Fibroblast of lung (primary cell): Measurements from ENCODE around the gene CD82. TPM values are rescaled to one million over a fixed set of nuclear protein-coding genes. Genes with fewer than 3 reads are reported as not detected.

Source experiments
- DNase-seq, 2 donors: peaks; one replicate each; pipeline versions ENCODE4 v3.0.0 to v3.0.0-alpha.2; 2010; ENCODE audit warnings: low read depth in 2 of 2
- H2AFZ ChIP-seq: 2 replicates; pipeline ENCODE4 v1.5.1; 2012; ENCODE audit warnings: low read length, control low read depth, inconsistent platforms
- H3K27ac ChIP-seq: 2 replicates; pipeline ENCODE4 v1.5.1; 2011; ENCODE audit warnings: low read length, control low read depth; ENCODE audit not compliant: insufficient read depth
- H3K27me3 ChIP-seq: 2 replicates; pipeline ENCODE4 v1.5.1; 2011; ENCODE audit warnings: mild to moderate bottlenecking, low read length; ENCODE audit not compliant: control insufficient read depth, insufficient read depth
- H3K36me3 ChIP-seq: 2 replicates; pipeline ENCODE4 v1.5.1; 2011; ENCODE audit warnings: low read length; ENCODE audit not compliant: control insufficient read depth, insufficient read depth
- H3K4me1 ChIP-seq: 2 replicates; pipeline ENCODE4 v1.5.1; 2011; ENCODE audit warnings: low read length; ENCODE audit not compliant: control insufficient read depth, insufficient read depth; ENCODE audit errors: extremely low read depth
- H3K4me2 ChIP-seq: 2 replicates; pipeline ENCODE4 v1.5.1; 2011; ENCODE audit warnings: low read length, control low read depth; ENCODE audit not compliant: insufficient read depth; ENCODE audit errors: extremely low read depth
- H3K4me3 ChIP-seq, 4 experiments: fragments of 200-600 bp in 1 of 4; sonication (generic) in 1 of 4; replicated peaks in 1 of 4; 2 replicates each; pipeline ENCODE4 v1.5.1; 2011 to 2016; ENCODE audit warnings: low read length in 4 of 4, low read depth in 3 of 4, mild to moderate bottlenecking in 3 of 4, control low read depth in 2 of 4, inconsistent platforms in 1 of 4, mixed read lengths in 1 of 4; ENCODE audit not compliant: insufficient read depth in 1 of 4; ENCODE audit errors: control extremely low read depth in 1 of 4
- H3K79me2 ChIP-seq: 2 replicates; pipeline ENCODE4 v1.5.1; 2012; ENCODE audit warnings: mild to moderate bottlenecking, low read length, inconsistent platforms; ENCODE audit not compliant: control insufficient read depth, insufficient read depth
- H3K9ac ChIP-seq: 2 replicates; pipeline ENCODE4 v1.5.1; 2011; ENCODE audit warnings: mild to moderate bottlenecking, low read length, control low read depth; ENCODE audit not compliant: insufficient read depth
- H3K9me3 ChIP-seq: 2 replicates; pipeline ENCODE4 v1.5.1; 2012; ENCODE audit warnings: low read depth, low read length; ENCODE audit not compliant: control insufficient read depth, insufficient read depth
- H4K20me1 ChIP-seq: 2 replicates; pipeline ENCODE4 v1.5.1; 2011; ENCODE audit warnings: low read length; ENCODE audit not compliant: control insufficient read depth, insufficient read depth; ENCODE audit errors: extremely low read depth
- EZH2 ChIP-seq: IDR thresholded peaks from 2 replicates; pipeline ENCODE4 v1.5.1; 2012; ENCODE audit warnings: low read length, control low read depth, mild to moderate bottlenecking; ENCODE audit errors: missing control alignments
- polyA plus RNA-seq, 2 donors: library from polyadenylated mRNA; depleted of rRNA in 1 of 2; stranded (reverse) in 1 of 2; unstranded in 1 of 2; fragments of >200 nt; gene quantifications; 2 replicates each; pipeline ENCODE4 v1.2.1, GENCODE V29; 2011 to 2012; ENCODE audit warnings: missing spikeins in 1 of 2
- total RNA-seq: library from RNA; depleted of rRNA; stranded (reverse); fragments of >200 nt; gene quantifications from 2 replicates; pipeline ENCODE4 v1.2.1, GENCODE V29; 2014
- TF ChIP-seq, protein P1 (sequence below), 2 donors: IDR thresholded peaks in 1 of 2; conservative IDR thresholded peaks in 1 of 2; 1 replicate in 1 of 2; 2 replicates in 1 of 2; pipeline ENCODE4 v1.5.1; 2011 to 2012; ENCODE audit warnings: low read length in 2 of 2, control low read depth in 1 of 2, inconsistent platforms in 1 of 2, low read depth in 1 of 2, mild to moderate bottlenecking in 1 of 2

CD82 gene
- total and polyA plus RNA-seq, 2 donors (not counting 1 experiment from before 2014, with no cell fraction given), result 54.2 to 114 TPM

DNA sequence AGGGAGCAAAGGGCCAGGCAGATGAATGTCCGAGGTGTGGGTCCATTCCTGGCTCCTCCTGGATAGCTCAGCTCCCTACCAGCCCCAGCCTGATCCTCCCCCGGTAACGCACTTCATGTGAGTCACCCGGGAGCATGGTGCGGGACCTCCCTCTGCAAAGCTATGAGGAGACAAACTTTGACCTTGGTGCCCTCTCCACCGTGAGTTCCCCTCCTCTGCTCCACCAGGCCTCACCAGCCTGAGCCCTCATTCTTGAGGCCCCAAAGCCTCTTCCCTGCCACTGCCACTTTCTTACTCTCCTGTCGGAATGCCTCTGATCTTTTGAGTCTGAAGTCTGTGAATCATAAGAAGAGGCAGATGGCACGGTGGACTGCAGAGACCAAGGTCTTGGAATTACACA is 37.4 kb upstream of the CD82 start:
- no peaks in the 10 kb centered on the region for H3K27me3 ChIP-seq
- H3K4me2 ChIP-seq, result no peak overlapping the region
- H3K36me3 ChIP-seq, result no peaks in the 10 kb centered on the region
- DNase-seq, result no peak
- H2AFZ ChIP-seq, result no peak overlapping the region
- H3K4me1 ChIP-seq, result no peaks in the 10 kb centered on the region
- H4K20me1 ChIP-seq, result no peaks in the 10 kb centered on the region
- H3K9ac ChIP-seq, result no peak overlapping the region
- H3K79me2 ChIP-seq, result no peaks in the 10 kb centered on the region
- TF ChIP-seq EZH2, result no peak
- TF ChIP-seq, protein P1, sequence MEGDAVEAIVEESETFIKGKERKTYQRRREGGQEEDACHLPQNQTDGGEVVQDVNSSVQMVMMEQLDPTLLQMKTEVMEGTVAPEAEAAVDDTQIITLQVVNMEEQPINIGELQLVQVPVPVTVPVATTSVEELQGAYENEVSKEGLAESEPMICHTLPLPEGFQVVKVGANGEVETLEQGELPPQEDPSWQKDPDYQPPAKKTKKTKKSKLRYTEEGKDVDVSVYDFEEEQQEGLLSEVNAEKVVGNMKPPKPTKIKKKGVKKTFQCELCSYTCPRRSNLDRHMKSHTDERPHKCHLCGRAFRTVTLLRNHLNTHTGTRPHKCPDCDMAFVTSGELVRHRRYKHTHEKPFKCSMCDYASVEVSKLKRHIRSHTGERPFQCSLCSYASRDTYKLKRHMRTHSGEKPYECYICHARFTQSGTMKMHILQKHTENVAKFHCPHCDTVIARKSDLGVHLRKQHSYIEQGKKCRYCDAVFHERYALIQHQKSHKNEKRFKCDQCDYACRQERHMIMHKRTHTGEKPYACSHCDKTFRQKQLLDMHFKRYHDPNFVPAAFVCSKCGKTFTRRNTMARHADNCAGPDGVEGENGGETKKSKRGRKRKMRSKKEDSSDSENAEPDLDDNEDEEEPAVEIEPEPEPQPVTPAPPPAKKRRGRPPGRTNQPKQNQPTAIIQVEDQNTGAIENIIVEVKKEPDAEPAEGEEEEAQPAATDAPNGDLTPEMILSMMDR (conservative IDR thresholded peaks at IDR 0.05 in 1 of 2, IDR thresholded peaks at IDR 0.05 in 1 of 2; ENCODE audit: low read depth in 1 of 2, low read length in 2 of 2), result no peak
- no peak overlapping the region for H3K27ac ChIP-seq
- H3K9me3 ChIP-seq, result no peaks in the 10 kb centered on the region
- H3K4me3 ChIP-seq, result no peak overlapping the region

- Histone ChIP-seq H3K4me2 (no peak overlapping the region), H3K9me3 (no peaks in the 10 kb centered on the region), H3K27me3 (no peaks in the 10 kb centered on the region), H3K4me1 (no peaks in the 10 kb centered on the region), H3K27ac (no peak overlapping the region), H3K4me3 (no peak overlapping the region), H3K9ac (no peak overlapping the region), H3K36me3 (no peaks in the 10 kb centered on the region), H4K20me1 (no peaks in the 10 kb centered on the region), H2AFZ (no peak overlapping the region), H3K79me2 (no peaks in the 10 kb centered on the region)
- no peak for DNase-seq
- no peak for TF ChIP-seq EZH2
- TF ChIP-seq, protein P1 (conservative IDR thresholded peaks at IDR 0.05 in 1 of 2, IDR thresholded peaks at IDR 0.05 in 1 of 2; ENCODE audit: low read depth in 1 of 2, low read length in 2 of 2), result no peak
Observed at GRCh38 chr11:44528581-44528980, 36.9 kb upstream of the CD82 start.

DNA sequence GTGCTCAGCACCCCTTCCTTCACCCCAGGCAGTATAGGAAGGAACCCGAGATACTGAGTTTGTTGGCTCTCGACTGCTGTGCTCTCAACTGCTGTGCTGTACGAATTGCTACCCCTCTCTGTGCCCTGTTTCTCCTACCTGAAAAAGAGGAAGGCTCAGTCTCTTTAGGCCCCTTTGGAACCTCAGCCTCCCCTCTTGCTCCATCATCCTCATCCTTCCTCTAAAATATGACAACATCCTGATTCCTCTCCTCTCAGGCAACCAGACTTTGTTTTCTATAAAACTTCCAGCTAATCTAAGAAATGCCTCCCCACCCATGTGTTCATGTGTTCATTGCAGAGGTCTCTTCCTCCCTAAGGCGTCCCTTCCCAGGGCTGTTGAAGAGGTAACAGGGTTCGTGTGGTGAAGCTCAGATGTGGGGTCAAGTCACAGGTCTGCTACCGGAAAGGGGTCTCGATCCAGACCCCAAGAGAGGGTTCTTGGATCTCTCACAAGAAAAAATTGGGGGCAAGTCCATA is 35.5 kb upstream of the CD82 start:
- no peaks in the 10 kb centered on the region for H3K9me3 ChIP-seq
- no peak overlapping the region for H2AFZ ChIP-seq
- no peak overlapping the region for H3K27ac ChIP-seq
- no peaks in the 10 kb centered on the region for H4K20me1 ChIP-seq
- no peaks in the 10 kb centered on the region for H3K36me3 ChIP-seq
- no peak for DNase-seq
- H3K9ac ChIP-seq, result no peak overlapping the region
- no peak overlapping the region for H3K4me2 ChIP-seq
- H3K4me3 ChIP-seq, result no peak overlapping the region
- no peaks in the 10 kb centered on the region for H3K79me2 ChIP-seq
- no peak for TF ChIP-seq EZH2
- TF ChIP-seq, protein P1 (conservative IDR thresholded peaks at IDR 0.05 in 1 of 2, IDR thresholded peaks at IDR 0.05 in 1 of 2; ENCODE audit: low read depth in 1 of 2, low read length in 2 of 2), result no peak
- H3K4me1 ChIP-seq, result no peaks in the 10 kb centered on the region
- H3K27me3 ChIP-seq, result no peaks in the 10 kb centered on the region
